OCI-LY3 (cell line): Measurements from ENCODE around the gene OR7C2.
"Not testable (repeated sequence)": the region's sequence is repeated elsewhere in the genome, so short reads cannot be mapped to it uniquely, and the experiment has no call there.

ENCODE experiments used
- H2AFZ ChIP-seq: fragments of 200-600, 300-600 bp; shearing (Covaris generic); 2 replicates; pipeline ENCODE4 v1.6.0; 2014; ENCODE audit warnings: antibody characterized with exemption, low read depth, low read length
- H3K27ac ChIP-seq: fragments of 200-600, 300-600 bp; sonication (generic); 2 replicates; pipeline ENCODE4 v1.5.1; 2014; ENCODE audit warnings: mild to moderate bottlenecking, low read length, moderate library complexity, mixed read lengths
- H3K27me3 ChIP-seq: fragments of 200-600, 300-600 bp; sonication (generic); 2 replicates; pipeline ENCODE4 v1.6.1; 2014; ENCODE audit warnings: low read depth, low read length, mixed read lengths
- H3K36me3 ChIP-seq: fragments of 200-600, 300-600 bp; sonication (generic); replicated peaks from 2 replicates; pipeline ENCODE3; 2014; ENCODE audit warnings: low read depth, low read length, mixed read lengths
- H3K4me1 ChIP-seq: fragments of 300-600, 200-600 bp; sonication (generic); 2 replicates; pipeline ENCODE4 v1.6.1; 2014; ENCODE audit warnings: low read length, mixed read lengths
- H3K4me2 ChIP-seq: fragments of 200-600, 300-600 bp; sonication (generic); 2 replicates; pipeline ENCODE4 v1.6.1; 2014; ENCODE audit warnings: low read length, mixed read lengths
- H3K4me3 ChIP-seq: fragments of 300-600, 200-600 bp; sonication (generic); 2 replicates; pipeline ENCODE4 v1.5.1; 2014; ENCODE audit warnings: antibody characterized with exemption, mild to moderate bottlenecking, low read length, moderate library complexity
- H3K79me2 ChIP-seq: fragments of 300-600, 200-600 bp; shearing (Covaris generic); 2 replicates; pipeline ENCODE4 v1.6.1; 2014; ENCODE audit warnings: mild to moderate bottlenecking, low read length, mixed read lengths
- H3K9ac ChIP-seq: fragments of 300-600, 200-600 bp; shearing (Covaris generic); 2 replicates; pipeline ENCODE4 v1.6.0; 2014; ENCODE audit warnings: mild to moderate bottlenecking, low read length, moderate library complexity
- H3K9me3 ChIP-seq: fragments of 200-600, 300-600 bp; shearing (Covaris generic); 2 replicates; pipeline ENCODE4 v1.6.1; 2014; ENCODE audit warnings: low read length, mixed read lengths; ENCODE audit not compliant: insufficient read depth
- H4K20me1 ChIP-seq: fragments of 200-600, 300-600 bp; sonication (generic); 2 replicates; pipeline ENCODE4 v1.6.1; 2016; ENCODE audit warnings: low read length, mixed read lengths; ENCODE audit not compliant: insufficient read depth
- CTCF ChIP-seq: fragments of 200-600, 300-600 bp; sonication (generic); IDR thresholded peaks from 2 replicates; pipeline ENCODE4 v1.5.1; 2014; ENCODE audit warnings: antibody characterized with exemption, low read length, low read depth
- EZH2phosphoT487 ChIP-seq: fragments of 200-600 bp; shearing (Covaris generic); IDR thresholded peaks from 2 replicates; pipeline ENCODE4 v1.6.1; 2018; ENCODE audit warnings: antibody characterized with exemption, mixed run types, low read depth

OR7C2 gene

DNA sequence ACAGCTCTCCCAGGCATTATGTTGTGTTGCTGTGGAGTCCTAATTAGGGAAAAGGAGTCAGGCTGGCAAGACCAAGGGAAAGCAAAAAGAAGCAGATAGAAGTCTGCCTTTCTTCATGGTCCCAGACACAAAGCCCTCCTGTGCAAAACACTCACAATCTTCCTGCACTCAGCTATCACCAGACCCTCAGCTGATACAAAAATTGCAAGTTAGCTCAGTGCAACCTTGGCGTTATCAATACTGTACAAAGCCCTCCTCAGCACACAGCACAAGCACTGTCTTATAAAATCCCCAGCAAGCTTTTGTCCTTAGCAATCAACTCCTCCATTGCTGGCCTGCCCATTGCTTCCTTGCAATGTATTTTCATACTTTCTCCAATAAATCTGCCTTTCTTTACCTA is 3.2 kb downstream of the OR7C2 start:
- H3K4me3 ChIP-seq: no peak overlapping the region
- H3K36me3 ChIP-seq: no peaks in the 10 kb centered on the region
- H3K4me2 ChIP-seq: no peak overlapping the region
- no peaks in the 10 kb centered on the region for H3K79me2 ChIP-seq
- H3K4me1 ChIP-seq: no peaks in the 10 kb centered on the region
- H3K9ac ChIP-seq: no peak overlapping the region
- TF ChIP-seq CTCF: no peak
- H3K9me3 ChIP-seq: no peaks in the 10 kb centered on the region
- H3K27ac ChIP-seq: no peak overlapping the region
- H3K27me3 ChIP-seq: no peaks in the 10 kb centered on the region
- no peaks in the 10 kb centered on the region for H4K20me1 ChIP-seq
- no peak overlapping the region for H2AFZ ChIP-seq

GRCh38 chr19:14949413-14949812 is 8.1 kb downstream of the OR7C2 start:
- not testable (repeated sequence) for H3K4me2 ChIP-seq, H3K36me3 ChIP-seq, H3K9me3 ChIP-seq, H3K9ac ChIP-seq, H3K79me2 ChIP-seq, H3K27me3 ChIP-seq, H4K20me1 ChIP-seq, H3K27ac ChIP-seq, H3K4me3 ChIP-seq, H2AFZ ChIP-seq, H3K4me1 ChIP-seq

DNA sequence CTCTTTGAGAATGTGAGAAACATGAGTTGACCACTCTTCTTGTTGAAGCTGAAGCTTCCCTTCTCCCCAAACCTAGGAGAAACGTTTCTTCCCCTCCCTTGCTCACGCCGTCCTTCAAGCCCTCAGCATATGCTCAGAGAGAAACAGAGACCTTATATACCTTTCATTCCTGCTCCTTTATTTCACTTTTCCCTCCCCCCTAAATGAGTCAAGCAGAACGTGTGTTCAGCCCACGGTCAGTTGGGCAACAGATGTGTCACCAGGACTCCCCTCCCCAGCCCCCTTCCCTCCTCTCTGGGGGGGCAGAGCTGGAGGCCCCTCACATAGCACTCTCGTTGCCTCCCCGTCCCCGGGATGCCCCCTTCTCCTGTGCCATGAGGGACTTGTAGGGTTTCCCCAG is 8.6 kb downstream of the OR7C2 start:
- H3K4me1 ChIP-seq: no peaks in the 10 kb centered on the region
- H3K4me3 ChIP-seq: no peak overlapping the region
- H3K27me3 ChIP-seq: no peaks in the 10 kb centered on the region
- H4K20me1 ChIP-seq: no peaks in the 10 kb centered on the region
- no peak overlapping the region for H3K9ac ChIP-seq
- H3K4me2 ChIP-seq: no peak overlapping the region
- H3K27ac ChIP-seq: no peak overlapping the region
- H3K9me3 ChIP-seq: no peaks in the 10 kb centered on the region
- no peaks in the 10 kb centered on the region for H3K36me3 ChIP-seq
- no peaks in the 10 kb centered on the region for H3K79me2 ChIP-seq
- no peak for TF ChIP-seq CTCF
- no peak for TF ChIP-seq EZH2phosphoT487
- H2AFZ ChIP-seq: no peak overlapping the region

DNA sequence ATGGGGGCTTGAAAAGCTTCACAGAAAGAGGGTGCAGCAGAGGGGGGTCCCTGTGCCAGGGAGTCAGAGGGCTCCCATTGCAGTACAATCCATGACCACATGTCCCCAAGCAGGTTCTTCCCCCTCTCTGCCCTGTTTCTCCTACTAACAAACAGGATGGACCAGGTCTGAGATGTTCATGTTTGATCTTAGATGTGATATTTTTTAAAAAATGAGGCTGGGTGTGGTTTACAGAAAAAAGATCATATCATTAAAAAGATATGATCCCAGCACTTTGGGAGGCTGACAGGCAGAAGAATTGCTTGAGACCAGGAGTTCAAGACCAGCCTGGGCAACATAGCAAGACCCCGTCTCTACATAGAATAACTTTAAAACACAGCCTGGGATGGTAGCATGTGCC is 9.1 kb downstream of the OR7C2 start:
- no peaks in the 10 kb centered on the region for H3K4me1 ChIP-seq
- H3K4me3 ChIP-seq: no peak overlapping the region
- no peak overlapping the region for H2AFZ ChIP-seq
- no peak overlapping the region for H3K9ac ChIP-seq
- H4K20me1 ChIP-seq: no peaks in the 10 kb centered on the region
- H3K36me3 ChIP-seq: no peaks in the 10 kb centered on the region
- TF ChIP-seq CTCF: no peak
- TF ChIP-seq EZH2phosphoT487: no peak
- no peaks in the 10 kb centered on the region for H3K9me3 ChIP-seq
- H3K4me2 ChIP-seq: no peak overlapping the region
- H3K27ac ChIP-seq: no peak overlapping the region
- no peaks in the 10 kb centered on the region for H3K27me3 ChIP-seq
- H3K79me2 ChIP-seq: no peaks in the 10 kb centered on the region

- H4K20me1 ChIP-seq: no peaks in the 10 kb centered on the region
These were observed 11.5 kb downstream of the OR7C2 start for GRCh38 chr19:14952767-14953166.

More at GRCh38 chr19:14952767-14953166, 11.5 kb downstream of the OR7C2 start:
- no peak overlapping the region for H2AFZ ChIP-seq
- no peaks in the 10 kb centered on the region for H3K27me3 ChIP-seq
- H3K9me3 ChIP-seq: no peaks in the 10 kb centered on the region
- H3K9ac ChIP-seq: no peak overlapping the region
- H3K4me3 ChIP-seq: no peak overlapping the region
- H3K4me2 ChIP-seq: no peak overlapping the region
- H3K27ac ChIP-seq: no peak overlapping the region
- TF ChIP-seq EZH2phosphoT487: no peak
- TF ChIP-seq CTCF: no peak
- H3K79me2 ChIP-seq: no peaks in the 10 kb centered on the region
- H3K36me3 ChIP-seq: no peaks in the 10 kb centered on the region
- no peaks in the 10 kb centered on the region for H3K4me1 ChIP-seq
